ENCODE measurements around the gene UBE3A.

Gene UBE3A

GRCh38 chr15:25402342-25402741, 36.5 kb downstream of the UBE3A start:
- no peak for DNase-seq (ENCODE audit: low spot score)

DNA sequence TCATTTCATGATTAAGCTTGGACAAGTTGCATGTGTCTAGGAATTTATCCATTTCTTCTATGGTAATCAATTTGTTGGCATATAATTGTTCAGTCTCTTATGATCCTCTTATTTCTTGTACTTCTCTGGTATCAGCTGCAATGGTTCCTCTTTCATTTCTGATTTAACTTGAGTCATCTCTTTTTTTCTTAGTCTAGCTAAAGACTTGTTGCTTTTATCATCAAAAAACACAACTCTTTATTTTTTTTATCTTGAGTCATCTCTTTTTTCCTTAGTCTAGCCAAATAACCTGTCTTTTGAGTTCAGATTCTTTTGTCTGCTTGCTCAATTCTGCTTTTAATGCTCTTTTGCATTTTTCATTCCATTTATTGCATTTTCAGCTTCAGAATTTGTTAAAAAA, 37.3 kb downstream of the UBE3A start:
- no peak for DNase-seq (ENCODE audit: low spot score)

- DNase-seq (ENCODE audit: low spot score): no peak
Observed at GRCh38 chr15:25397100-25397499, 41.7 kb downstream of the UBE3A start.

DNA sequence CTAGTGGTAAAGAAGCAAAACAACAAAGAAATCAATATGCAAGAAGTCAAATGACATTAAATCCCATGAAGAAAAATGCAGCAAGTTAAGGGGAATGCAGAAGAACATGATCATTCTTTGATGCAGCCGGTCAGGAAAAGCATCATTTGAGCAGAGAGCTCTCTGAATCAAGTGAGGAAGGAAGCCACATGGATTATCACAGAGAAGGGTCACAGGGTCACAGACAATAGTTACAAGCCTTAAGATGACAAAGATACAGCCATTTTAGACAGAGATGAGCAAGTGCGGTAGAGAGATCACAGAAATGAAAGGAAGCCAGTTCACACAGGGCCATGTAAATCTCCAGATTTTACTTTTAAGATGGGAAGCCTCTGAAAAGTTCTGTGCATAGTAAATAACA, 43.9 kb downstream of the UBE3A start:
- DNase-seq (ENCODE audit: low spot score): no peak

DNA sequence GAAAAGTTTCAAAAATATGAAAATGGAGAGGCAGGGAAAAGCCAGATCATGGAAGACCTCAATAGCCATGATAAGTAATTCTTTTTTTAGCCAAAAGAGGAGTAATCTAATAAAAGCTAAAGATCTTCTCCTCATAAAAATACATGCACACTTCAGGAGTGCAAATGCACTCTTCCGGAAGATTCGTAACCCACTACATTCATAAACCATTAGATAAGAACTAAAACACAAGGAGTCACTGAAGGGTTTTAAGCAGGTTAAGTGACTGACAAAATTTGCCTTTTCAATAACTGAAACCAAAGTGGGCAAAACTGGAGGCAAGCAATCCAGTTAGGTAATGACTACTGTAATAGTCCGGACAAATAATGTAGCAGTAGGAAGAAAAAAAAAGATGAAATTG, 46.0 kb downstream of the UBE3A start:
- no peak for DNase-seq (ENCODE audit: low spot score)

- no peak for DNase-seq (ENCODE audit: low spot score)
Observed at GRCh38 chr15:25391971-25392721, 46.7 kb downstream of the UBE3A start.

GRCh38 chr15:25385986-25386385, 52.8 kb downstream of the UBE3A start:
- DNase-seq (ENCODE audit: low spot score): no peak

GRCh38 chr15:25381579-25381978, 57.2 kb downstream of the UBE3A start:
- DNase-seq (ENCODE audit: low spot score): no peak

GRCh38 chr15:25378501-25378901, 60.3 kb downstream of the UBE3A start:
- DNase-seq (ENCODE audit: low spot score): no peak

DNA sequence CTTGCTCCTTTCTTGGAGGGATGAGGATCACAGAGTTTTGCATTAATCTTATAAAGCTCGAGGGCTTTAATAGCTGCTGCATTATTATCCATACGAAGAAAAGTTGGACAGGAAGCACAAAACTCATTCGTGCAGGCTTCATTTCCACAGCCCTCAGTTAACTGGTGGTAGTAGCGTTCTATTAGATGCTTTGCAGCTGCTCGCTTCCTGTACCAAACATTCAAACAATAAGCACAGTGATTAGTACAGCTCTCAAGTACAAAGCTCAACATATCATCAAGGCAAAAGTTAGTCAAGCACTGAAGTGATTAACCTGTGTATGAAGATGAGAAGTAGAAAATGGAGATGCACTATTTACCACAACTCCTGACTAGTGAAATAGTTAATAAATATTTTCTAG, 63.3 kb downstream of the UBE3A start:
- DNase-seq (ENCODE audit: low spot score): no peak

DNA sequence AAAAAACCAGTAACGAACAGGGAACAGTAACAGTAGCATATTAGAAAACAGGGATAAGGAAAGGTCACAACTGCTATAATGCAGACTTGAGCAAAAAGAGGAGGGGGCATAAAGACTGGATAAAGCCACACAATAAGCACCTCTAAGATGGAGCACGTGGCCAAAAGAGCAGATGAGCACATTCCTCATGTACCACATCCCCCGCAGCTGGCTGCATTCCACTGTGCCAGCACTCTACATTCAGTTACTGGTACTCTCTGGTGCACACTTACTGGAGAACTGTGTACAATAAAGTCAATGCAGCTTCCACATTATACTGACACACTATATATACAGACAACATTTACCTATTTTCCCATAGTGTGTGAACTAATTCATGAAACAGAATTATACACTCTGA, 64.7 kb downstream of the UBE3A start:
- DNase-seq (ENCODE audit: low spot score): no peak

- DNase-seq (ENCODE audit: low spot score): no peak
Observed at GRCh38 chr15:25372298-25372697, 66.5 kb downstream of the UBE3A start.

DNA sequence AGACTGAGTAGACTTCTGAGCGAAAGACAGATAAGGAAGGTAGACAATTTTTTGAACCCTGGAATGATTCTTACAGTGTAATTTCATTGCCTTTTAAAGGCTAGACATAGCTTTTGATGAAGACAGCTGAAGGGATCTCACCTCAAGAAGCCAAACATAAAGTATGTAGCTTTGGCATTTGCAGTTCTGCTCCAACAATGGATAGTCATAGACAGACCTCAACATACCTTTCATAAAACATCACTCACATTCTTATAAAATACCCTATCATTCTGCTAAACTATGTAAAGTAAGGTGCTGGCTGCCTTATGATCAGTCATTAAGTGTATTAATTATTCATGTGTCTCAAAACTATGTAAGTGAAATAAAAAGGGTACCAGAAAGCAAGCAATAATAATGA, 70.0 kb downstream of the UBE3A start:
- no peak for DNase-seq (ENCODE audit: low spot score)

GRCh38 chr15:25366058-25366457, 72.8 kb downstream of the UBE3A start:
- no peak for DNase-seq (ENCODE audit: low spot score)

DNA sequence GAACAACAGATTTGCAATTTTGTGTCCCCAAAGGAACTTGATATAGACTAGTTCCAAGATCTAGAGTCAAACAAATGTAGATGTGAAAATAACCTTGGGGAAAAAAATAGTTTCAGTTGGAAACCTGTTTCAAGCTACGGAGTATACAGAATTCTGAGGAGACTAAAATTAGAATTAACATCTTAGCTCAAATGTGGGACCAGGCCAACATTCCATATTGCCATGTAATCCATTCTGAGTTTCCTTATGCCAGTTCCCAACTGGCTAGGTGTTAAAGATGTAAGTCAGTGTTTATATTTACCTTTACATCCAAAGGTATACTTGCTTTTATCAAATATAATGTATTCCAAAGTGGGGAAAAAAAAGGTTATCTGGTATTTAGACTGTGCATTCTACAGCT, 76.3 kb downstream of the UBE3A start:
- no peak for DNase-seq (ENCODE audit: low spot score)

GRCh38 chr15:25347707-25348106, 91.1 kb downstream of the UBE3A start:
- no peak for DNase-seq (ENCODE audit: low spot score)

- no peak for DNase-seq (ENCODE audit: low spot score)
Observed at GRCh38 chr15:25346371-25346770, 92.5 kb downstream of the UBE3A start.

- DNase-seq (ENCODE audit: low spot score): no peak
Observed at GRCh38 chr15:25345943-25346342, 92.9 kb downstream of the UBE3A start.

GRCh38 chr15:25342629-25343028, 96.2 kb downstream of the UBE3A start:
- no peak for DNase-seq (ENCODE audit: low spot score)

DNA sequence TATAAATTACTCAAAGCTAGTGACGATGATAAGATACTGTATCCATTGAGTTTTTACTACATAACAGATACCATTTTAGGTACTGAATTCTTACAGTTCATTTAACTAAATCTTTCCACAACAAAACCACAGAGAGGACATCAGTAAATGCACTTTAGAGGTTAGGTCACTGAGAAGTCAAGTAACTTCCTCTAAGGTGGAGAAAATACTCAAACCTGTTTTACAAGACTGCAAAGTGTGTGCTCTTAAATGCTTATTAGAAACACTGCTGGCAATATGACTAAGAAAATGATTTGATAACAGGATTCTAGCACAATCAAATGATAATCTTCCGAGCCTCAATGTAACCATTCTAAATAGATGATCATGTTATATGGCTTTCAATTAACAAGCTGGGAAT, 99.4 kb downstream of the UBE3A start:
- DNase-seq (ENCODE audit: low spot score): no peak

DNA sequence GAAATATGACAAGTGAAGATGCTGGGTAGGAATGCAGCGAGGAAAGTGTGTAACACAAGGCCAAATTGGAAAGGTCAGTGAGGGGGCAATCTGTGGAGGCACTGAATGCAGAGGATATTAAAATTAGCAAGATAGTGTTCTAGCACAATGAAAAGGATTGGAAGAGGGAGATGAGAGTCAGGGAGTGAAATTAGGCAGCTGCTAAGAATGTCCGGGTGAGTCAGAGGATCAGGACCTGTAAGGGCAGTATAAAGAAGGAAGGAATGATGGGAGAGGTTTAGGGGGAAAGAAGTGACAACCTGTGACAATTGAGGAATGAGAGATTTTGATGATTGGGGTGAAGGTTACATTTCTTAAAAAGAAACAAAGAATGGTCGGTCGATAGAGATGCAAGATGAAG, 103.5 kb downstream of the UBE3A start:
- no peak for DNase-seq (ENCODE audit: low spot score)

DNA sequence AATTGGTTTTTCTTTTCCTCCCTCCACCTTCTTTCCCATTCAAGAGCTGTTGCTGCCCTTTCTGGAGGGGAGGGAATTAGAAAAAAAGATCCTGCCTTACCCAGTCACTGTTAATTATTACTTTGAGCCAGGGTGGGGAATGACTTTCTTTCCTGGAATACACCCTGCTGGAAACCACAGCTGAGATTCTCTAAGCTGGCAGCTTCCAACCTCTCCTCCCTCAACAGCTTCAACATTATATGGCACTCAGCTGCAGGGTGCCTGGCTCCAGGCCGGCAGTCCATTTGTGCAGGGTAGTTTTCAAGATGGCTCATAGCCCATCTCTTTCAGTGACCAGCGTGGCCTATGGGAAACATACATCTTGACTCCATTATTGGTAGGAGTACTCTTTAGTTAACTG, 105.8 kb downstream of the UBE3A start:
- no peak for DNase-seq (ENCODE audit: low spot score)

GRCh38 chr15:25332306-25332705, 106.5 kb downstream of the UBE3A start:
- no peak for DNase-seq (ENCODE audit: low spot score)

- DNase-seq (ENCODE audit: low spot score): no peak
Observed at GRCh38 chr15:25331860-25332259, 107.0 kb downstream of the UBE3A start.

DNA sequence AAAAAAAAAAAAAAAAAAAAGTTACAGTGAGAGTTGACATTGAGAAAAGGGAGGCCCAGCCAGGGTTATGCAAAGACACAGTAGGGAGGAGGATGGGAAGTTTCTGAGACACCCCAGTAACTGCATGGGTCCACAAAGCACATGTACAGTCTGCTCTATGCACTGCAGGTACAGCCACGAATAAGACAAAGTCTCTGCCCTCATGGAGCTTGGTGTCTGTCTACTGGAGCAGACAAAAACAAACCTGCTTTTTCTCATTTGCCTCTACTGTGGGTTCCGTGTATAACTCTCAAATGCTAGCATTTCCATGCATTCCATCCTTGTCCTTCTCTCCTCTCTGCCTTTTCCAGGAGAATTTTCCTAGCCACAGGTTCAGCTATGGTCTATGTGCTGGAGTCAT, 107.4 kb downstream of the UBE3A start:
- no peak for DNase-seq (ENCODE audit: low spot score)

All from SW480 (cell line).